ENCODE data around the gene KRT2. TPM values are rescaled to one million over a fixed set of nuclear protein-coding genes. Genes with fewer than 3 reads are reported as not detected.

The KRT2 gene
- total RNA-seq, 6 experiments from 2014 or later = not detected

DNA sequence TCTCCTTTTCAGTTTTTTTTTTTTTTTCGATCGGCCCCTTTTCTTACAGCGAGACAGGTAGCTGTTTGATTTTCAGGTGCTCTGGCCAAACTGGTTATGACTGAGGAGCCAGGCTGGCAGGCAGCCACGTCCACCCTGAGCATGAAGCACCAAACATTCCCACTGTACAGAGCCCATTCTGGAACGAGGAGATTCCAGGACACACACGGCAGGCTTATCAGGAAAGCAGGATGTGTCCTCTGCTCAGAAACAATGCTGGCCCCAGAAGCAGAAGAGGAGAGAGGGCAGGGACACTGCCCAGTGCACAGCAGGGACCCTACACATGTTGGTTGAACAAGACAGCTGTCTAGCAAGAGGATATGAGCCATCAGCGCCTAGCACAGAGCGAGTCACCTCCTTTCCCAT lies 3.7 kb upstream of the KRT2 start:
- H3K9me3 Mint-ChIP-seq = no peaks in the 10 kb centered on the region
- H3K4me3 Mint-ChIP-seq = no peak overlapping the region
- no peak for DNase-seq
- TF ChIP-seq, protein P1, sequence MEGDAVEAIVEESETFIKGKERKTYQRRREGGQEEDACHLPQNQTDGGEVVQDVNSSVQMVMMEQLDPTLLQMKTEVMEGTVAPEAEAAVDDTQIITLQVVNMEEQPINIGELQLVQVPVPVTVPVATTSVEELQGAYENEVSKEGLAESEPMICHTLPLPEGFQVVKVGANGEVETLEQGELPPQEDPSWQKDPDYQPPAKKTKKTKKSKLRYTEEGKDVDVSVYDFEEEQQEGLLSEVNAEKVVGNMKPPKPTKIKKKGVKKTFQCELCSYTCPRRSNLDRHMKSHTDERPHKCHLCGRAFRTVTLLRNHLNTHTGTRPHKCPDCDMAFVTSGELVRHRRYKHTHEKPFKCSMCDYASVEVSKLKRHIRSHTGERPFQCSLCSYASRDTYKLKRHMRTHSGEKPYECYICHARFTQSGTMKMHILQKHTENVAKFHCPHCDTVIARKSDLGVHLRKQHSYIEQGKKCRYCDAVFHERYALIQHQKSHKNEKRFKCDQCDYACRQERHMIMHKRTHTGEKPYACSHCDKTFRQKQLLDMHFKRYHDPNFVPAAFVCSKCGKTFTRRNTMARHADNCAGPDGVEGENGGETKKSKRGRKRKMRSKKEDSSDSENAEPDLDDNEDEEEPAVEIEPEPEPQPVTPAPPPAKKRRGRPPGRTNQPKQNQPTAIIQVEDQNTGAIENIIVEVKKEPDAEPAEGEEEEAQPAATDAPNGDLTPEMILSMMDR (IDR thresholded peaks at IDR 0.05) = no peak
- H3K27me3 Mint-ChIP-seq (ENCODE audit: insufficient read depth) = peaks cover 45% of the 10 kb centered on the region
- no peaks in the 10 kb centered on the region for H3K4me1 Mint-ChIP-seq (ENCODE audit: low read depth)
- no peaks in the 10 kb centered on the region for H3K36me3 Mint-ChIP-seq (ENCODE audit: low read depth)
- H3K27ac Mint-ChIP-seq = no peak overlapping the region

DNA sequence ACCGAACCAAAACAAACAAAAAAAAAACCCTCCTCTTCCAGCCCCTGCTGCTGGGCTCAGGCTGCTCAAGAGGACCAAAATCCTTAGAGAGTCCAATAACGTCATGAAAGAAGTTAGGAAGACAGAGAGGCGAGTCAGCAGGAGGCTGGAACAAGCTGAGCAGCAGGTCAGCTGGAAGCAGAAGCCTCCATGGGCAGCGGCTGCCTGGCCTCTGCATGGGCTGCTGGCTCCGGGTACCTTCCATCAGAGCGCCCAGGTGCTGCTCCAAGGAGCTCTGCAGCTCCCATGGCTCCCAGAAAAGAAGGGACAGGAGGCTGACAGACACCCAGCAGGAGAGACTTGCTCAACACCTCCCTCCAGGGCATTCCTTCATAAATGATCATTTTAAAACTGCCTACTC lies 3.2 kb upstream of the KRT2 start:
- H3K27me3 Mint-ChIP-seq (ENCODE audit: insufficient read depth) = peaks cover 44% of the 10 kb centered on the region
- no peak overlapping the region for H3K27ac Mint-ChIP-seq
- TF ChIP-seq, protein P1 (IDR thresholded peaks at IDR 0.05) = no peak

DNA sequence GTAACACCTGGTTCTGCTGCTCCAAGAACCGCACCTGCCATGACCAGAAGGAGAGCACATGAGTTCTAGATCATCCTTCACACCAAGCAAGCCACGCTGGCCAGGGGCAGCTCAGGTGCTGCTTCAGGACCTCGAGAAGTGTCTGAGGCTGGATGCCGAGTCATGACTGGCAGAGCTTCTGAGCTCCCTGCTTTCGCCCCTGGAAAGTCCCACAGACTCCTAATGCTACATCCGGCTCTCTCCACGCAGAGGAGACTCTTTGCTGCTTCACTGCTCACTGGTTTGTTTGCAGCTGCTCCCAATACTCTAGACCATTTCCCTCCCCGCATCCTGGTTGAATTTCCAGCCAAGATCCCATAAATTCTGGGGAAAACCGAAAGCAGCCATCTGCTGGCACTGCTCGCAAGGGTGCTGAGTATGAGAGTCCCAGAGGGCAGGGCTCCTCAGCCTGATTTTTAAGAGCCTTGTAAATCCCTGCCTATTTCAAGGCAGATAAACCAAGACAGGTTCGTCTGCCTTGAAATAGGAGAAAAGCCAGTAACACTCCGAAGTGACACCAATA lies 1.4 kb downstream of the KRT2 start:
- no peak for DNase-seq
- Mint-ChIP-seq H3K36me3 (ENCODE audit: low read depth) (no peaks in the 10 kb centered on the region), H3K4me3 (no peak overlapping the region), H3K27me3 (ENCODE audit: insufficient read depth) (peaks cover 45% of the 10 kb centered on the region), H3K9me3 (no peaks in the 10 kb centered on the region), H3K4me1 (ENCODE audit: low read depth) (no peaks in the 10 kb centered on the region), H3K27ac (no peak overlapping the region)
- TF ChIP-seq, protein P1 (IDR thresholded peaks at IDR 0.05) = no peak

More for the DNA sequence above, 3.2 kb upstream of the KRT2 start:
- H3K36me3 Mint-ChIP-seq (ENCODE audit: low read depth) = no peaks in the 10 kb centered on the region
- no peaks in the 10 kb centered on the region for H3K4me1 Mint-ChIP-seq (ENCODE audit: low read depth)
- no peaks in the 10 kb centered on the region for H3K9me3 Mint-ChIP-seq
- DNase-seq = no peak
- H3K4me3 Mint-ChIP-seq = no peak overlapping the region

DNA sequence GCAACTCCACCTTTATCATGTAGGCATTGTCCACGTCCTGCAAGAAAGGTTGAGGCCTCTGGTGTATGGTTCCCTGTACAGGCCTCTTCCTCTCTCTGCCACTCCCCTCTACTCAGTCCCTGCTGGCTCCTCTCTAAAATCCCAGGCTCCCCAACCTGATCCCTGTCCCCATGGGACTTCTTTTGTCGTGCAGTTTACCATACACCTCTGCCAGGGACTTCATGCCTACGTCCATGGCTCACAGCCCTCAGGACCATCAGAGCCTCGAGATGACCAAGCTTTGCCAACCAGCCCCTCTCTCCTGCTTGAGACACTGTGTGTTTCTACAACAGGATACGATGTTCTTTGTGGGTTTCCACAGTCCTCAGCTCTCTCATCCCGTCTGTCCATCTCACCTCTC lies 2.9 kb downstream of the KRT2 start:
- Mint-ChIP-seq H3K9me3 (no peaks in the 10 kb centered on the region), H3K27me3 (ENCODE audit: insufficient read depth) (peaks cover 54% of the 10 kb centered on the region)
- TF ChIP-seq, protein P1 (IDR thresholded peaks at IDR 0.05) = no peak

DNA sequence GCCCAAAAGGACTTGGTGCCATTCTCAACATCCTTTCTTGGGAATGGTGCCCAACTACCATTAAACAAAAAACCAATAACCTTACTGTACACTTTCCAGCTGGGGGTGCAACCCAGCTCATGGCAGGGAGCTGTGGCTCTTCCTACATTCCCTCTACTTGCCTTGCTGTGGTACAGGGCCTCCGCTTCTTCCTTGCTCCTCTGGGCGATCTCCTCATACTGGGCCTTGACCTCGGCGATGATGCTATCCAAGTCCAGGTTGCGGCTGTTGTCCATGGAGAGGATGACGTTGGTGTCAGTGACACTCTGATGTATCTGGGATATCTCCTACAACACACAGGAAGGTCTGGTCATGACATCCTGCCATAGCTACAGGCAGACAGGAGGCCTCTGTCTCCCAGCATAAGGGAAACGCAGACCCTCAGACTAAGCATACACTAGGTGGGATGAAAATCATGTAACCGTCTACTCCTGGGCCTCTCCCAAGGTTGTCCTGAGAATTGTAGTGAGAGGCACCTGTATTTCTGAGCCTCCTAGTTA lies 3.9 kb downstream of the KRT2 start:
- Mint-ChIP-seq H3K27ac (no peak overlapping the region), H3K27me3 (ENCODE audit: insufficient read depth) (peaks cover 59% of the 10 kb centered on the region), H3K36me3 (ENCODE audit: low read depth) (no peaks in the 10 kb centered on the region), H3K9me3 (no peaks in the 10 kb centered on the region), H3K4me3 (no peak overlapping the region), H3K4me1 (ENCODE audit: low read depth) (no peaks in the 10 kb centered on the region)
- TF ChIP-seq, protein P1 (IDR thresholded peaks at IDR 0.05) = no peak
- no peak for DNase-seq

More for the DNA sequence above, 2.9 kb downstream of the KRT2 start:
- no peaks in the 10 kb centered on the region for H3K4me1 Mint-ChIP-seq (ENCODE audit: low read depth)
- H3K27ac Mint-ChIP-seq = no peak overlapping the region
- DNase-seq = no peak
- H3K36me3 Mint-ChIP-seq (ENCODE audit: low read depth) = no peaks in the 10 kb centered on the region
- no peak overlapping the region for H3K4me3 Mint-ChIP-seq
